Caco-2 (cell line): ENCODE data around the gene RNPS1. TPM values are rescaled to one million over a fixed set of nuclear protein-coding genes. Genes with fewer than 3 reads are reported as not detected.

Experiments used
- BruUV-seq: library from RNA; stranded (reverse); fragments of 400-500 nt; replicated peaks from 2 replicates; lab custom pipeline; 2021; lab: Mats Ljungman, UMichigan
- CTCF ChIA-PET: fragments of 300-600 bp; sonication (Branson Sonifier 250); formaldehyde crosslinking; loops from one replicate; lab custom pipeline; 2022; ENCODE audit warnings: antibody characterized with exemption; lab: Charles Lee
- POLR2A ChIA-PET: fragments of 300-600 bp; sonication (Branson Sonifier 250); formaldehyde crosslinking; loops from one replicate; lab custom pipeline; 2022; ENCODE audit warnings: antibody characterized with exemption; lab: Charles Lee
- DNase-seq, 2 experiments: peaks; one replicate each; pipeline versions ENCODE4 v3.0.0 to v3.0.0-alpha.2; 2020 to 2022
- H3K27me3 ChIP-seq: replicated peaks from 2 replicates; pipeline ENCODE4 v1.6.0; 2011; ENCODE audit warnings: low read length; ENCODE audit not compliant: control insufficient read depth, insufficient read depth
- H3K36me3 ChIP-seq: 2 replicates; pipeline ENCODE4 v1.5.1; 2011; ENCODE audit warnings: low read length; ENCODE audit not compliant: control insufficient read depth, insufficient read depth
- H3K4me1 ChIP-seq: fragments of 250-450 bp; sonication (Bioruptor Pico); 2 replicates; pipeline ENCODE4 v1.5.1; 2020; ENCODE audit warnings: mild to moderate bottlenecking
- H3K4me3 ChIP-seq: 2 replicates; pipeline ENCODE4 v1.5.1; 2011; ENCODE audit warnings: low read depth, mild to moderate bottlenecking, control low read depth, low read length
- H3K9me3 ChIP-seq: fragments of 250-450 bp; sonication (Bioruptor Pico); 2 replicates; pipeline ENCODE4 v1.5.1; 2020; ENCODE audit warnings: mild to moderate bottlenecking, moderate library complexity
- H3K27ac Mint-ChIP-seq: one replicate; pipeline ENCODE4 v1.8.0; 2022; ENCODE audit warnings: mixed read lengths; ENCODE audit not compliant: unreplicated experiment
- H3K27me3 Mint-ChIP-seq: one replicate; pipeline ENCODE4 v1.8.0; 2022; ENCODE audit warnings: mixed read lengths; ENCODE audit not compliant: insufficient read depth, unreplicated experiment
- H3K36me3 Mint-ChIP-seq: one replicate; pipeline ENCODE4 v1.8.0; 2022; ENCODE audit warnings: mild to moderate bottlenecking, mixed read lengths; ENCODE audit not compliant: insufficient read depth, unreplicated experiment
- H3K4me1 Mint-ChIP-seq: one replicate; pipeline ENCODE4 v1.8.0; 2022; ENCODE audit warnings: low read depth, mixed read lengths; ENCODE audit not compliant: unreplicated experiment
- H3K4me3 Mint-ChIP-seq: one replicate; pipeline ENCODE4 v1.8.0; 2022; ENCODE audit warnings: mild to moderate bottlenecking, moderate library complexity, mixed read lengths; ENCODE audit not compliant: unreplicated experiment
- H3K9me3 Mint-ChIP-seq: one replicate; pipeline ENCODE4 v1.8.0; 2022; ENCODE audit warnings: mixed read lengths; ENCODE audit not compliant: unreplicated experiment
- CTCF ChIP-seq, 2 experiments: fragments of 200-600 bp in 1 of 2; IDR thresholded peaks; 1 replicate in 1 of 2; 2 replicates in 1 of 2; pipeline versions ENCODE4 v1.5.1 to v1.8.0; 2011 to 2022; ENCODE audit warnings: antibody characterized with exemption in 1 of 2, control low read depth in 1 of 2, inconsistent platforms in 1 of 2, low read depth in 1 of 2, low read length in 1 of 2, mild to moderate bottlenecking in 1 of 2, moderate library complexity in 1 of 2; ENCODE audit not compliant: insufficient read depth in 1 of 2, severe bottlenecking in 1 of 2, unreplicated experiment in 1 of 2
- intact Hi-C: fragments of 100-400 bp; cut with micrococcal nuclease; formaldehyde crosslinking; loops from one replicate; pipeline ENCODE4 v1.10.0; 2022; ENCODE audit not compliant: unreplicated experiment
- total RNA-seq: library from RNA; stranded (reverse); gene quantifications from 2 replicates; pipeline ENCODE4 v1.2.3, GENCODE V29; 2022

RNPS1 gene
- total RNA-seq, 1 experiment from 2014 or later = 210 TPM

GRCh38 chr16:2285731-2286191, 17.8 kb upstream of the RNPS1 start:
- no peak for TF ChIP-seq CTCF (IDR thresholded peaks at IDR 0.05; ENCODE audit: insufficient read depth in 1 of 2, low read depth in 1 of 2, low read length in 1 of 2, severe bottlenecking in 1 of 2, unreplicated experiment in 1 of 2)
- Mint-ChIP-seq H3K27ac (no peak overlapping the region), H3K4me3 (no peak overlapping the region), H3K9me3 (no peaks in the 10 kb centered on the region), H3K36me3 (peaks cover 3% of the 10 kb centered on the region), H3K4me1 (no peaks in the 10 kb centered on the region), H3K27me3 (peaks cover under 1% of the 10 kb centered on the region)
- ChIA-PET CTCF (no interaction called here), POLR2A (no interaction called here)
- no TSS peak for BruUV-seq
- Histone ChIP-seq H3K9me3 (no peaks in the 10 kb centered on the region), H3K27me3 (no peaks in the 10 kb centered on the region), H3K36me3 (no peaks in the 10 kb centered on the region), H3K4me1 (no peaks in the 10 kb centered on the region), H3K4me3 (no peak overlapping the region)
- intact Hi-C loops = no loop called here
- no peak for DNase-seq

DNA sequence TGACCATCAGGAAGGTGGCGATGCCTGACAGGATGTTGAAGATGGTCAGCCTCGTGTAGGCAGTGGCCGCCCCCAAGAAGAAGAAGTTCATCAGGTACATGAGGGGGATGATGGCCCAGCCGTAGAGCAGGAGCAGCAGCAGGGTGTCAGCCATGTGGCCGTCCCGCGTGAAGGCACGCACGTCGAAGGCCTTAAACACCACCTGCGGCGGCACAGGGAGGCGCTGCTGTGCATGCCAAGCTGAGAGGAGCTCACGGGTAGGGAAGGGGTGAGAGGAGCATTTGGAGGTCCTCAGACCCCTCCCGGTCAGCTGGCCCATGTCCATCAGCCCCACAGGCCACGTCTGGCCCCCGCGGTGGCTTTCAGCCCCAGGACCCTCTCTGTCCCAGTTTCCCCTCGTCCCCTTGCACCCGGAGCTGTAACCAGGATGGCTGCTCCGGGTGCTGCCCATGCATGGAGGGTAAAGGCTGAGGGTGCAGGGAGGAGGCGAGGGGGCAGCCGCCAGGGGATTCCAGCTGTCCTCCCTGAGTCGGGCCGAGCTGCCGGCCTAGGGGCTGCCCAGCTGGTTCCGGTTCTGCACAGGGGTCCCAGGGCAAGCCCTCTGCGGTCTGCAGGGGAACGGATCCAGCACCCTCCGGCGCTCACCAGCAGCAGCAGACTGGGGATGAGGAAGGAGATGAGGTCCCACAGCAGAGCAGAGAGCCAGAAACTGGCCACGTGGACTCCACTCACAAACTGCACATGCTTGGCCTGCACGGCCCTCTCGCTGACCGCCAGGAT, 17.1 kb upstream of the RNPS1 start:
- Mint-ChIP-seq H3K27ac (no peak overlapping the region), H3K27me3 (peaks cover 3% of the 10 kb centered on the region), H3K4me1 (no peaks in the 10 kb centered on the region), H3K4me3 (no peak overlapping the region), H3K9me3 (no peaks in the 10 kb centered on the region), H3K36me3 (peaks cover 6% of the 10 kb centered on the region)
- no peak for TF ChIP-seq CTCF (IDR thresholded peaks at IDR 0.05; ENCODE audit: insufficient read depth in 1 of 2, low read depth in 1 of 2, low read length in 1 of 2, severe bottlenecking in 1 of 2, unreplicated experiment in 1 of 2)
- H3K4me1 ChIP-seq = no peaks in the 10 kb centered on the region
- intact Hi-C loops = no loop called here
- H3K27me3 ChIP-seq = no peaks in the 10 kb centered on the region
- no peak overlapping the region for H3K4me3 ChIP-seq
- H3K9me3 ChIP-seq = no peaks in the 10 kb centered on the region
- CTCF ChIA-PET = no interaction called here
- no TSS peak for BruUV-seq
- DNase-seq = no peak
- no peaks in the 10 kb centered on the region for H3K36me3 ChIP-seq
- POLR2A ChIA-PET = no interaction called here

GRCh38 chr16:2284001-2284770, 16.3 kb upstream of the RNPS1 start:
- ChIA-PET CTCF (no interaction called here), POLR2A (no interaction called here)
- TF ChIP-seq CTCF (IDR thresholded peaks at IDR 0.05; ENCODE audit: insufficient read depth in 1 of 2, low read depth in 1 of 2, low read length in 1 of 2, severe bottlenecking in 1 of 2, unreplicated experiment in 1 of 2) = no peak
- Mint-ChIP-seq H3K27me3 (peaks cover 3% of the 10 kb centered on the region), H3K4me3 (no peak overlapping the region), H3K36me3 (peaks cover 6% of the 10 kb centered on the region), H3K4me1 (no peaks in the 10 kb centered on the region), H3K9me3 (no peaks in the 10 kb centered on the region), H3K27ac (peak overlapping the region; percentile 47)
- no peaks in the 10 kb centered on the region for H3K4me1 ChIP-seq
- H3K27me3 ChIP-seq = no peaks in the 10 kb centered on the region
- BruUV-seq = no TSS peak
- no peak for DNase-seq
- H3K4me3 ChIP-seq = no peak overlapping the region
- no peaks in the 10 kb centered on the region for H3K9me3 ChIP-seq
- intact Hi-C loops = no loop called here
- H3K36me3 ChIP-seq = no peaks in the 10 kb centered on the region
